Stromal cell of bone marrow (primary cell): ENCODE results near the gene OR2D3.
"Not testable (repeated sequence)": the region's sequence is repeated elsewhere in the genome, so short reads cannot be mapped to it uniquely, and the experiment has no call there.

Experiments
- DNase-seq: peaks from one replicate; pipeline ENCODE4 v3.0.0-alpha.2; 2012; ENCODE audit warnings: low read depth

The OR2D3 gene

GRCh38 chr11:6920702-6921101, at the start of gene OR2D3:
OR2D3 (plus strand) TSS chr11:6921002; CDS start chr11:6921002, 0 bp downstream.
- no peak for DNase-seq

- DNase-seq, result no peak
These were observed 49.5 kb upstream of the OR2D3 start for GRCh38 chr11:6871278-6871677.

GRCh38 chr11:6875761-6876160, 45.0 kb upstream of the OR2D3 start:
- DNase-seq, result no peak

DNA sequence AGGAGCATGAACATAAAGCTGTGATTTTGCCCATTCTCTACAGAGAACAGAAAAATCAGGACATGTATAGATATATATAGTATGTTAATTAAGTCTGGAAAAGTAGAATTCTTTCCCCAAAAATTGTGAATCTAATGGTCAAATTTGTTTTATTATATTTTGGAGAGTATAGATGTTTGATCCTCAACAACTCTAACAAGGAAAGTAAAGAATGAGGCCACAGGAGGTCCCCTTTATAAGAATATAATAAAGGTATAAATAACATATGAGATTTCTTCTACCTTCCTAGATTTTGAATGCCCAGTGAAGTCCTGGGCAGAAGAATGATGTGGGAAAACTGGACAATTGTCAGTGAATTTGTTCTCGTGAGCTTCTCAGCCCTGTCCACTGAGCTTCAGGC, 44.5 kb upstream of the OR2D3 start, which contains the start of gene OR10A4:
TSS of gene OR10A4 (plus strand) at position 301 of the 400 bp plus-strand sequence. CDS start at position 324, 23 bp downstream.
- DNase-seq, result no peak

DNA sequence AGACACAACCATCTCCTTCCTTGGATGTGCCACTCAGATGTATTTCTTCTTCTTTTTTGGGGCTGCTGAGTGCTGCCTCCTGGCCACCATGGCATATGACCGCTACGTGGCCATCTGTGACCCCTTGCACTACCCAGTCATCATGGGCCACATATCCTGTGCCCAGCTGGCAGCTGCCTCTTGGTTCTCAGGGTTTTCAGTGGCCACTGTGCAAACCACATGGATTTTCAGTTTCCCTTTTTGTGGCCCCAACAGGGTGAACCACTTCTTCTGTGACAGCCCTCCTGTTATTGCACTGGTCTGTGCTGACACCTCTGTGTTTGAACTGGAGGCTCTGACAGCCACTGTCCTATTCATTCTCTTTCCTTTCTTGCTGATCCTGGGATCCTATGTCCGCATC, 43.9 kb upstream of the OR2D3 start:
- DNase-seq, result no peak

- DNase-seq, result no peak
These were observed 38.1 kb upstream of the OR2D3 start for GRCh38 chr11:6882751-6883150.

DNA sequence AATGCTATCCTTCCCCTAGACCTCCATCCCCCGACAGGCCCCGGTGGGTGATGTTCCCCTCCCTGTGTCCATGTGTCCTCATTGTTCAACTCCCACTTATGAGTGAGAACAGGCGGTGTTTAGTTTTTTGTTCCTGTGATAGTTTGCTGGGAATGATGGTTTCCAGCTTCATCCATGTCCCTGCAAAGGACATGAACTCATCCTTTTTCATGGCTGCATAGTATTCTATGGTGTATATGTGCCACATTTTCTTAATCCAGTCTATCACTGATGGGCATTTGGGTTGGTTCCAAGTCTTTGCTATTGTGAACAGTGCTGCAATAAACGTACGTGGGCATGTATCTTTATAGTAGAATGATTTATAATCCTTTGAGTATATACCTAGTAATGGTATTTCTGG, 33.1 kb upstream of the OR2D3 start:
- not testable (repeated sequence) for DNase-seq

DNA sequence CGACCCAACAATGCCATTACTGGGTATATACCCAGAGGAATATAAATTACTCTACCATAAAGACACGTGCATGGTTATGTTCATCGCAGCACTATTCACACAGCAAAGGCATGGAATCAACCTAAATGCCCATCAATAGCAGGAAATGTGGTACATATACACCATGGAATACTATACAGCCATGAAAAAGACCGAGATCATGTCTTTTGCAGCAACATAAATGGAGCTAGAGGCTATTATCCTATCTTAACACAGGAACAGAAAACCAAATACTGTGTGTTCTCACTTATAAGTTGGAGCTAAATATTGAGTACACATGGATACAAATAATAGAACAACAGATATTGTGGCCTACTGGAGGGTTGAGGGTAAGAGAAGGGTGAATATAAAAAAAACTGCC, 32.0 kb upstream of the OR2D3 start:
- no peak for DNase-seq

GRCh38 chr11:6889835-6890234, 31.0 kb upstream of the OR2D3 start:
- no peak for DNase-seq

DNA sequence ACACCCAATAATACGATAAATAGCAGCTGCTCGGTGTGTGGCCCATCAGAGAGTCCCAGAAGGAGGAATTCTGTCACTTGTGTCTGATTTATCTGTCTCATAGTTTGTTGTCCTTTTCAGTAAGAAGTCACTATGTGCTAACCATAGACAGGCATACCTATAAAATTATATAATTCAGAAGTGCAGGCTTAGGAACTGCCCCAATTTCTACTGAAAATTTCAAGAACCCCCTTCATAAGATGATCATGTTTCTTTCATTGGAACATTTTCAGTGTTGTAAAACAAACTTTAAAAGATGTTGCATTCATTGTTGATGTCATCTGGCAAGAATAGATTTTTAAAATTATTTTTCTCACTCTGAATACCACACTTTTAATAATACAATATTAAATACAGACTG, 28.4 kb upstream of the OR2D3 start, which contains the start of gene OR2D2:
TSS of gene OR2D2 (minus strand) at position 101 of the 400 bp plus-strand sequence. CDS start at position 101, 0 bp downstream.
- no peak for DNase-seq

GRCh38 chr11:6894097-6894496, 26.7 kb upstream of the OR2D3 start:
- no peak for DNase-seq

- DNase-seq, result no peak
These were observed 25.8 kb upstream of the OR2D3 start for GRCh38 chr11:6895010-6895409.

DNA sequence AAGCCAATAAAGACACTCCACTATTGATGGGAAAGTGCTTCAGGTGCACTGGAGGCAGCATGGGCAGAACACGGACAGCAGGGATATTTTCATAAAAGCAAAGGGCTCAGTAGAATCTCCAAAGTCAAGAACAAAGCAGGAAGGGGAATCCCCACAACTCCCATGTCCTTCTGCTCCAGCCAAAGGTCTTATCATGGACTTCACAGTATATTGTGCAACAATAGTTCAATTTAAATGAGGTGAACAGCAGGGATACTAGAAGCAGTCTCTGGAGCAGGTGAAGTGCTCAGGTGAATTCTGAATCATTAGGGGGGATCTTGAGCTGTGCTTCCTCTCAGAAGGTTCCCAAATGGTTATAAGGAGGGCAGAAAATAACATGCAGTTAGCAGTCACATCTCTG, 21.9 kb upstream of the OR2D3 start:
- DNase-seq, result no peak

DNA sequence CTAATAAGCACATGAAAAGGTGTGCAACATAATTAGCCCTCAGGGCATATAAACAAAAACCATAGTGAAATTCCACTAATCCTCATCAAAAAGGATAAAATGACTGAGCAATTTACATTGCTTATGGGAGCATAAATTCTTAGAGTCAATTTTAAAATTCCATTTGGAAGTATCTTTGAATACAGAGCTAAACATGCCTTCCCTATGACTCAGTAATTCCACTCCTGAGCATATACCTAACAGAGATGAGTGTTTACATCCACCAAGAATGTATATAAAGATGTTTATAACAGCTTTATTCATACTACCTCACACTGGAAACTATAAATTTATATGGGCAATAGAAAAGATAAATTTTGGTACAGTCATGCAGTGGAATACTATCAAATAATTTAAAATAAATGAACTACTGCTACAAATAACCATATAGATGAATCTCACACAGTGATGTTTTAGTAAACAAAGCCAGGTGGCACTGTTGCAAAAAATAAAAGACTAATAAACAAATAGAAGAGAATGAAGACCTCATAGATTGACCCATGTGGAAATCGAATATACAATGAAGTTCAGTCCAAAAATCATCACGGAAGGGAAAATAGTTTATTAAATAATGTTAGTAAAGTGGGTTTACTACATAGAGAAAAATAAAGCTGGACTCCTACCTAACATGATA, 20.3 kb upstream of the OR2D3 start:
- DNase-seq, result no peak

- DNase-seq, result not testable (repeated sequence)
These were observed 16.0 kb upstream of the OR2D3 start for GRCh38 chr11:6904804-6905203.

GRCh38 chr11:6911378-6911777, 9.4 kb upstream of the OR2D3 start:
- DNase-seq, result no peak

DNA sequence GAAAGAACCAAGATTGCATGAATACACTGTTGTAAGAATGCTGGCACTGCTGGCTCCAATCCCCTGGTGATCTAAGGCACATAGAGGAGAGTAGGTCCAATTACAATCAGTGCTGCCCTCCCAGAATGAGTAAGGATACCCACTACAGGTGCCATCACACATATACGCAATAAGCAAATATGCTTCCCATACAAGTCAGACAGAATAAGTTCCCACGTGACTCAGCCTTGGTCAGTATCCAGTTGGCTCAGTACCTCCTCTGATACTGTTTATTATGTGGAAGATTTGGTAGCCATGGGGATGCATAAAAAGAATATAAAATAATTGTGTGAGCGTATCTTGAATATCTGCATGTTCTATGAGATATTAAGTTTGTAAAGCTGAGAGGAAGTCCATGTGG, 8.9 kb upstream of the OR2D3 start:
- DNase-seq, result peak; percentile 19

DNA sequence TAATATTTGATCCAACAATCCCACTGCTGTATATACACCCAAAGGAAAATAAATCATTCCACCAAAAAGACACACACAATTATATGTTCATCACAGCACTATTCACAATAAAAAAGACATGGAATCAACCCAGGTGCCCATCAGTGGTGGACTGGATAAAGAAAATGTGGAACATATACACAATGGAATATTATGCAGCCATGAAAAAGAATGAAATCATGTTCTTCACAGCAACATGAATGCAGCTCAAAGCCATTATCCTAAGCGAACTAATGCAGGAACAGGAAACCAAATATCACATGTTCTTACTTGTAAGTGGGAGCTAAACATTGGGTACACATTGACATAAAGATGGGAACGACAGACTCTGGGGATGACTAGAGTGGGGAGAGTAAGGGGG, 1.1 kb upstream of the OR2D3 start:
- DNase-seq, result no peak

- no peak for DNase-seq
These were observed 4.3 kb downstream of the OR2D3 start for GRCh38 chr11:6925007-6925577.

GRCh38 chr11:6925636-6926207, 4.9 kb downstream of the OR2D3 start:
- DNase-seq, result no peak

DNA sequence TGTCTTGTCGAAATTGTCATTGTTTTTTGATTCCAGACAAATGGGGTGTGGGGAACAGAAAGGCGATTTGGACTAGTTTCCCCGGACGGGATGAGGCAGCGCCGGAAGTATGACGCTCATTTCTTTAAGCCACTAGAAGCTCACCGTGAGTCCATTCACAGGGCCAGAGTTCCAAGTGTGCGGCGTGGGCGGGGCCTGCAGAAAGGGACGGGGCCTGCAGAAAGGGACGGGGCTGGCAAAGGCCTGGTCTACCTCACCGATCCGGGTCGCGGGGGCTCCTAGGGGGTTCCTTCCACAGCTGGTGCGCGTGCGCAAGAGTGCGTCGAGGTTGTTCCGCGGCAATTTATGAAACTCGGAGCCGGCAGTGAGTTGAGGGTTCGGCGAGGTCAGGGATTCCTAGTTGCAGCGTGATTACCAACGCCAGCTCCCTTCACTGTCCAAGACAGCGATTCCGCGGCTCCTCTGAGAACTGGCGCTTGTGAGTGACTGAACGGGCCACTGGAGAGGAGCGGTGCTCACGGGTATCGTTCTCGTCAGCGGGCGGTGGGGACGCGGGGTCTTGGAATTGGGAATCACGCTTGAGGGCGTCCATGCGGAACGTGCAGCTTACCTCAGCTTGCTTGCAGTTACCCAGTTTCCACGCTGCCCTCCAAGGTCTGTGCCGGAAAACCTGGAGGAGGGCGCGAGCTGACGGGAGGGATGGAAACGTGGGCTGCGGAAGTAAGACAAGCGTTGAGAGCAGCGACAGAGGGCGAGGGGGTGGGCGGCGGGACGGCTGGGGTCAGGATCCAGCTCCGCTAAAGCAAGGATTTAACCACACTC, 5.6 kb downstream of the OR2D3 start, which contains the start of gene ZNF215:
TSS of gene ZNF215 (plus strand) at position 219 of the 822 bp plus-strand sequence. CDS start 5,847 bp downstream, outside the sequence.
- peak; percentile 57 for DNase-seq

- no peak for DNase-seq
These were observed 6.3 kb downstream of the OR2D3 start for GRCh38 chr11:6927030-6927617.
